K562 (cell line): Measurements from ENCODE around the gene CADM2. TPM values are rescaled to one million over a fixed set of nuclear protein-coding genes. Genes with fewer than 3 reads are reported as not detected.

Source experiments
- ATAC-seq: fragments of 200-7000 bp; cut with Tn5 transposase; 3 replicates; pipeline ENCODE4 v1.9.1; 2020; ENCODE audit warnings: moderate library complexity
- BruUV-seq: library from RNA; stranded (reverse); fragments of 400-500 nt; replicated peaks from 2 replicates; lab custom pipeline; 2021; lab: Mats Ljungman, UMichigan
- CTCF ChIA-PET: fragments of 300-600 bp; formaldehyde crosslinking; extraction: SDS; loops from one replicate; lab custom pipeline; 2021; ENCODE audit warnings: low intra/inter-chr PET ratio; lab: Yijun Ruan, JAX
- POLR2A ChIA-PET: fragments of 300-600, 350-650 bp; sonication (Branson Sonifier 250); formaldehyde crosslinking; extraction: SDS; loops from one replicate; lab custom pipeline; 2021; ENCODE audit warnings: antibody characterized with exemption, inconsistent platforms; lab: Yijun Ruan, JAX
- DNase-seq, 4 experiments: peaks; one replicate each; pipeline versions ENCODE4 v3.0.0 to v3.0.0-alpha.2; 2011 to 2018; ENCODE audit warnings: low spot score in 3 of 4, mixed read lengths in 3 of 4; ENCODE audit errors: extremely low read depth in 1 of 4
- FAIRE-seq: peaks from 2 replicates; lab custom pipeline; 2011; peaks lifted over from hg19 to GRCh38; lab: Jason Lieb, UNC
- H2AFZ ChIP-seq: 2 replicates; pipeline ENCODE4 v1.6.0; 2011; ENCODE audit warnings: low read depth, low read length, control low read depth, inconsistent platforms
- H3K27ac ChIP-seq: fragments of 200-600 bp; 3 replicates; pipeline ENCODE4 v1.8.0; 2011; ENCODE audit warnings: low read depth, mild to moderate bottlenecking, control low read depth, inconsistent platforms, low read length, moderate library complexity, mixed read lengths; ENCODE audit errors: extremely low read depth
- H3K27me3 ChIP-seq, 2 experiments: fragments of 300-600 bp in 1 of 2; 2 replicates in 1 of 2; 3 replicates in 1 of 2; pipeline versions ENCODE4 v1.6.0 to v1.8.0; 2011; ENCODE audit warnings: inconsistent platforms in 2 of 2, low read length in 2 of 2, mild to moderate bottlenecking in 1 of 2, mixed read lengths in 1 of 2, moderate library complexity in 1 of 2; ENCODE audit not compliant: control insufficient read depth in 2 of 2, insufficient read depth in 2 of 2
- H3K36me3 ChIP-seq: fragments of 300-600 bp; 3 replicates; pipeline ENCODE4 v1.8.0; 2011; ENCODE audit warnings: mild to moderate bottlenecking, low read length, inconsistent platforms; ENCODE audit not compliant: control insufficient read depth, insufficient read depth
- H3K4me1 ChIP-seq, 2 experiments: fragments of 200-600 bp in 1 of 2; replicated peaks in 1 of 2; 2 replicates in 1 of 2; 3 replicates in 1 of 2; pipeline versions ENCODE4 v1.5.1 to v1.8.0; 2011; ENCODE audit warnings: inconsistent platforms in 2 of 2, low read length in 2 of 2, mild to moderate bottlenecking in 1 of 2, mixed read lengths in 1 of 2, moderate library complexity in 1 of 2; ENCODE audit not compliant: control insufficient read depth in 2 of 2, insufficient read depth in 2 of 2
- H3K4me2 ChIP-seq: 2 replicates; pipeline ENCODE4 v1.6.1; 2011; ENCODE audit warnings: low read length, control low read depth, inconsistent platforms, mixed read lengths; ENCODE audit not compliant: insufficient read depth
- H3K4me3 ChIP-seq: fragments of 200-600 bp; sonication (generic), shearing (Covaris generic); 2 replicates; pipeline ENCODE4 v1.5.1; 2016; ENCODE audit warnings: control low read depth, inconsistent platforms
- H3K79me2 ChIP-seq: fragments of 200-600 bp; 3 replicates; pipeline ENCODE4 v1.8.0; 2011; ENCODE audit warnings: low read length, inconsistent platforms; ENCODE audit not compliant: control insufficient read depth, insufficient read depth
- H3K9ac ChIP-seq, 2 experiments: 2 replicates each; pipeline versions ENCODE4 v1.6.0 to v1.6.1; 2011; ENCODE audit warnings: low read depth in 2 of 2, low read length in 2 of 2, control low read depth in 1 of 2, inconsistent platforms in 1 of 2, mild to moderate bottlenecking in 1 of 2, mixed read lengths in 1 of 2; ENCODE audit not compliant: insufficient read depth in 1 of 2
- H3K9me1 ChIP-seq: one replicate; pipeline ENCODE4 v1.6.0; 2011; ENCODE audit warnings: inconsistent platforms, mild to moderate bottlenecking, low read length, moderate library complexity; ENCODE audit not compliant: control insufficient read depth, insufficient read depth
- H3K9me3 ChIP-seq: replicated peaks from 2 replicates; pipeline ENCODE4 v1.5.1; 2011; ENCODE audit warnings: low read depth, low read length, inconsistent platforms; ENCODE audit not compliant: control insufficient read depth, insufficient read depth
- H4K20me1 ChIP-seq: replicated peaks from 2 replicates; pipeline ENCODE4 v1.6.1; 2011; ENCODE audit warnings: low read length, inconsistent platforms, mixed read lengths; ENCODE audit not compliant: control insufficient read depth, insufficient read depth
- ATF1 ChIP-seq, 2 experiments: fragments of 450-650 bp in 1 of 2; IDR thresholded peaks; 2 replicates each; pipeline ENCODE4 v1.6.1; 2016; ENCODE audit warnings: missing compliant biosample characterization in 1 of 2, missing genetic modification characterization in 1 of 2
- MTA3 ChIP-seq: fragments of 450-650 bp; formaldehyde crosslinking; IDR thresholded peaks from 2 replicates; pipeline ENCODE4 v1.6.1; 2017; ENCODE audit warnings: mild to moderate bottlenecking, borderline replicate concordance
- ZNF592 ChIP-seq: fragments of 450-650 bp; IDR thresholded peaks from 2 replicates; pipeline ENCODE4 v1.6.1; 2017; ENCODE audit warnings: antibody characterized with exemption, mild to moderate bottlenecking
- WGBS: fragments of 100-300 bp; shearing (Covaris generic); methylation state at CpG from one replicate; pipeline ENCODE4 v1.1.6; 2016; ENCODE audit warnings: low coverage, mixed read lengths; ENCODE audit not compliant: insufficient coverage; ENCODE audit errors: missing lambda C conversion rate; 5-methylcytosine and 5-hydroxymethylcytosine counted together
- in situ Hi-C: fragments of 300-500 bp; cut with MboI; formaldehyde crosslinking; loops from 4 replicates; pipeline ENCODE4 v1.15.0; 2018; ENCODE audit warnings: inconsistent platforms, mixed read lengths
- intact Hi-C: fragments of 100-400 bp; cut with micrococcal nuclease; formaldehyde crosslinking; loops from 2 replicates; pipeline ENCODE4 v1.14.2; 2022
- polyA plus RNA-seq, 8 experiments: library from polyadenylated mRNA; depleted of rRNA in 4 of 8; stranded (reverse) in 5 of 8; unstranded in 3 of 8; fragments of >200 nt; fragmentation: Nextera tagmentation in 2 of 8; fragmentation: Illumina TruSeq in 1 of 8; extraction: Ambion mirVana in 2 of 8; extraction: Trizol in 1 of 8; gene quantifications; 2 replicates each; pipeline versions ENCODE4 v1.2.1 to v1.2.3, GENCODE V29; 2011 to 2014; ENCODE audit warnings: inconsistent platforms in 1 of 8, missing spikeins in 1 of 8
- total RNA-seq, 7 experiments: library from RNA; depleted of rRNA in 6 of 7; stranded (reverse); fragments of >200 nt in 6 of 7; fragmentation: Illumina TruSeq in 2 of 7; extraction: Trizol in 2 of 7; gene quantifications; 2 replicates each; pipeline versions ENCODE4 v1.2.1 to v1.2.3, GENCODE V29; 2011 to 2021; ENCODE audit warnings: low replicate concordance in 1 of 7

CADM2 gene
- total and polyA plus RNA-seq, 9 of the 15 experiments (the other 6 are each of a cell fraction or from before 2014, with no cell fraction given): 0.11 to 3.2 (median 0.95) TPM

DNA sequence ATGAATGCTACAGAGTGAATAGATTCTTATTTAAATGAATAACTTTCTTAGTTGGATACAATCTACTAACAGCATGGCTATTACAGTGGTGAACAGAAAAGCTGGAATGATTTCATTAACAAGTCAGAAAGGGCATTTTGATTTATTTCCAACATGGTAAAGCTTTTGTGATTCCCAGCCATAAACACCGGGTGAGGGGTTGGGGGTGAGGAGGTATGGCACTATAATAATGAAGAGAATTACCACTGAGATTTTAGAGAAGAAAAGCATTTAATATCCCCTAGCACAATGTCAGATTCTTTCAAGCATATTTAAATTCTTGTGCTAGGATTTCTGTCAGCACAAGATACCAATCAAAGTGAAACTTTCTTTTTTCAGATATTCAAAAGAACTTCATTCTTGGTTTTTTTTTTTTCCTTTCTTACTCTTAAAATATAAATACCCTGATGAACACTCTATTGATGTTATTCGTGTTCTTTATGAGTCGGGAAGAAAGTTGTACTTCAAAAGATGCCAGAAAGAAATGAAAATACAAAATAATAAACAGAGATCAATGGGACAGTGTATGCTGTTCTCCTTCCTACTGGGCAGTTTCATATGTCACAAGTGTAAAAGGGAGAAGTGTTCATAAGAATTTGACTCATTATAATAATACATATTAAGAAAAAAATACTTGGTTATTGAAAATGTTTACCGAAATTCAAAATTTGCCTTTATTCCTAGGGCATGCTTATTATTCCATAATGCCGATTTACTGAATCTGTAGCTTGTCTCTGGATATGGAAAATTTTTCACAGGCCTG, 522.8 kb downstream of the CADM2 start:
- H2AFZ ChIP-seq: peak overlapping the region; percentile 86
- FAIRE-seq (no peak), DNase-seq (no peak), ATAC-seq (peak; percentile 76)
- no peaks in the 10 kb centered on the region for H3K79me2 ChIP-seq
- in situ Hi-C loops: no loop called here
- H3K27ac ChIP-seq: peak overlapping the region; percentile 61; the same call in 1 of the 3 replicates
- no peaks in the 10 kb centered on the region for H3K9me3 ChIP-seq
- H3K9ac ChIP-seq: peak overlapping the region in 1 of 2 experiments; percentile 43; a peak in 2 of 4 replicates
- ChIA-PET CTCF (no interaction called here), POLR2A (interaction anchor here (0.5 kb wide), 1 partner anchor 9 kb away, joined by 4 read pairs; no protein-coding TSS in a partner anchor)
- TF ChIP-seq ATF1 (CRISPR knock-in tag; IDR thresholded peaks at IDR 0.05) (no peak), ATF1 (tag; IDR thresholded peaks at IDR 0.05) (no peak), MTA3 (no peak), ZNF592 (0 out of 2 replicates have a peak, but pooled peaks have one; percentile 20)
- no peaks in the 10 kb centered on the region for H3K27me3 ChIP-seq
- no peaks in the 10 kb centered on the region for H3K36me3 ChIP-seq
- WGBS: 22% methylated on average over 5 of the region's 5 CpGs
- H3K4me1 ChIP-seq: no peaks in the 10 kb centered on the region; a peak in 1 of 5 replicates
- BruUV-seq: no TSS peak
- no peak overlapping the region for H3K4me3 ChIP-seq
- H4K20me1 ChIP-seq: no peaks in the 10 kb centered on the region
- H3K4me2 ChIP-seq: no peak overlapping the region
- no peaks in the 10 kb centered on the region for H3K9me1 ChIP-seq
- intact Hi-C loops: no loop called here
